Thoracic aorta (tissue), 2 donors: ENCODE results near the gene NHEJ1. TPM values are rescaled to one million over a fixed set of nuclear protein-coding genes. Genes with fewer than 3 reads are reported as not detected.

Experiments used
- ATAC-seq: fragments of 150-250 bp; one replicate; pipeline ENCODE4 v1.8.0; 2017; ENCODE audit warnings: low read depth; ENCODE audit not compliant: insufficient number of reproducible peaks, low FRiP score
- DNase-seq: peaks from one replicate; pipeline ENCODE4 v3.0.0-alpha.2; 2020; ENCODE audit warnings: low spot score
- H3K27ac ChIP-seq, 2 donors: fragments of 200-600 bp; sonication (generic); 1 replicate in 1 of 2; 2 replicates in 1 of 2; pipeline ENCODE4 v1.5.1; 2016; ENCODE audit warnings: mild to moderate bottlenecking in 2 of 2, moderate library complexity in 2 of 2
- H3K27me3 ChIP-seq: fragments of 200-600 bp; sonication (generic); replicated peaks from 2 replicates; pipeline ENCODE4 v1.6.0; 2016; ENCODE audit warnings: mild to moderate bottlenecking; ENCODE audit not compliant: insufficient read depth
- H3K36me3 ChIP-seq: fragments of 200-600 bp; sonication (generic); one replicate; pipeline ENCODE4 v1.5.1; 2016
- H3K4me1 ChIP-seq, 2 donors: fragments of 200-600 bp; sonication (generic); 1 replicate in 1 of 2; 2 replicates in 1 of 2; pipeline versions ENCODE4 v1.5.1 to v1.6.0; 2016; ENCODE audit warnings: low read depth in 2 of 2, mild to moderate bottlenecking in 1 of 2; ENCODE audit not compliant: control insufficient read depth in 1 of 2
- H3K4me3 ChIP-seq: fragments of 200-600 bp; sonication (generic); 2 replicates; pipeline ENCODE4 v1.5.1; 2016; ENCODE audit warnings: mild to moderate bottlenecking
- H3K9me3 ChIP-seq: fragments of 200-600 bp; sonication (generic); 2 replicates; pipeline ENCODE4 v1.5.1; 2016
- total RNA-seq, 2 donors: library from RNA; depleted of rRNA; stranded (reverse); fragments of >200 nt; gene quantifications; one replicate each; pipeline versions ENCODE4 v1.1.0 to v1.2.3, GENCODE V29; 2016
- TF ChIP-seq, protein P1 (sequence below): fragments of 200-600 bp; sonication (generic); IDR thresholded peaks from one replicate; pipeline ENCODE4 v1.5.1; 2019; ENCODE audit warnings: antibody characterized with exemption

The NHEJ1 gene
- total RNA-seq, 2 donors from 2014 or later, result 10.3 to 14.5 TPM

- H3K4me3 ChIP-seq, result no peak overlapping the region
- no peaks in the 10 kb centered on the region for H3K9me3 ChIP-seq
- H3K27ac ChIP-seq, result no peak overlapping the region
- ATAC-seq (no peak), DNase-seq (no peak)
- TF ChIP-seq, protein P1, sequence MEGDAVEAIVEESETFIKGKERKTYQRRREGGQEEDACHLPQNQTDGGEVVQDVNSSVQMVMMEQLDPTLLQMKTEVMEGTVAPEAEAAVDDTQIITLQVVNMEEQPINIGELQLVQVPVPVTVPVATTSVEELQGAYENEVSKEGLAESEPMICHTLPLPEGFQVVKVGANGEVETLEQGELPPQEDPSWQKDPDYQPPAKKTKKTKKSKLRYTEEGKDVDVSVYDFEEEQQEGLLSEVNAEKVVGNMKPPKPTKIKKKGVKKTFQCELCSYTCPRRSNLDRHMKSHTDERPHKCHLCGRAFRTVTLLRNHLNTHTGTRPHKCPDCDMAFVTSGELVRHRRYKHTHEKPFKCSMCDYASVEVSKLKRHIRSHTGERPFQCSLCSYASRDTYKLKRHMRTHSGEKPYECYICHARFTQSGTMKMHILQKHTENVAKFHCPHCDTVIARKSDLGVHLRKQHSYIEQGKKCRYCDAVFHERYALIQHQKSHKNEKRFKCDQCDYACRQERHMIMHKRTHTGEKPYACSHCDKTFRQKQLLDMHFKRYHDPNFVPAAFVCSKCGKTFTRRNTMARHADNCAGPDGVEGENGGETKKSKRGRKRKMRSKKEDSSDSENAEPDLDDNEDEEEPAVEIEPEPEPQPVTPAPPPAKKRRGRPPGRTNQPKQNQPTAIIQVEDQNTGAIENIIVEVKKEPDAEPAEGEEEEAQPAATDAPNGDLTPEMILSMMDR, result no peak
- H3K36me3 ChIP-seq, result peaks cover 25% of the 10 kb centered on the region
- no peaks in the 10 kb centered on the region for H3K27me3 ChIP-seq
- H3K4me1 ChIP-seq, result no peaks in the 10 kb centered on the region
These were observed 82.5 kb downstream of the NHEJ1 start for GRCh38 chr2:219078126-219078525.

- ATAC-seq (no peak), DNase-seq (no peak)
- H3K27me3 ChIP-seq, result no peaks in the 10 kb centered on the region
- peaks cover 25% of the 10 kb centered on the region for H3K36me3 ChIP-seq
- no peaks in the 10 kb centered on the region for H3K4me1 ChIP-seq
- H3K4me3 ChIP-seq, result no peak overlapping the region
- TF ChIP-seq, protein P1, result no peak
- no peaks in the 10 kb centered on the region for H3K9me3 ChIP-seq
- H3K27ac ChIP-seq, result no peak overlapping the region
These were observed 84.4 kb downstream of the NHEJ1 start for GRCh38 chr2:219076253-219076652.

- Histone ChIP-seq H3K4me1 (no peaks in the 10 kb centered on the region), H3K36me3 (peaks cover 25% of the 10 kb centered on the region), H3K9me3 (no peaks in the 10 kb centered on the region), H3K27me3 (no peaks in the 10 kb centered on the region), H3K27ac (no peak overlapping the region), H3K4me3 (no peak overlapping the region)
- TF ChIP-seq, protein P1, result peak; percentile 13
- no peak for ATAC-seq
- no peak for DNase-seq
These were observed 87.0 kb downstream of the NHEJ1 start for GRCh38 chr2:219073413-219074129.

DNA sequence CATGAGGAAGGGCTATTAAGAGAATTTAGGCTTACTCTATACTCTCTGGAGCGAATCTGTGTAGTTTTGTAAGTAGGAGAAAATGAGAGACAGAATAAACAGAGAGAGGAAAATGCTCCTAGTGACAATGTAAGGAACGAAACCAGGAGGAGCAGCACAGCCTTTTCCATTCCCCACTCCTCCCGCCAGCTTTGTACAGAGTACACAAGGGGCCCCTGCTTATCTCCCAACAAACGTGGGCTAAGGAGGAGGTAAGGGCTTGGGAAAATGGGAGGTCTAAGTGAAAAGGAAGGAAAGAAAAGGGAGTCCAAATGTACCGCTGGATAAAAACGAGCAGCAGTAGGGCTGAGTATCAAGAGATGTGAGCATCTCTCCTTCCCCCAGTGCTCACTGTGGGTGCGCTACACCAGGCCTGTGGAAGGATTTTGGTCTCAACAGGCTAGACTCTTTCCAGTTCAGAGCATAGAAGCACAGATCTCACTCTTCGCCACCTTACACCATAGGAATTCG lies 87.8 kb downstream of the NHEJ1 start:
- Histone ChIP-seq H3K4me1 (no peaks in the 10 kb centered on the region), H3K27me3 (no peaks in the 10 kb centered on the region), H3K36me3 (peaks cover 25% of the 10 kb centered on the region), H3K9me3 (no peaks in the 10 kb centered on the region), H3K4me3 (no peak overlapping the region), H3K27ac (no peak overlapping the region)
- TF ChIP-seq, protein P1, result no peak
- DNase-seq, result no peak
- no peak for ATAC-seq

DNA sequence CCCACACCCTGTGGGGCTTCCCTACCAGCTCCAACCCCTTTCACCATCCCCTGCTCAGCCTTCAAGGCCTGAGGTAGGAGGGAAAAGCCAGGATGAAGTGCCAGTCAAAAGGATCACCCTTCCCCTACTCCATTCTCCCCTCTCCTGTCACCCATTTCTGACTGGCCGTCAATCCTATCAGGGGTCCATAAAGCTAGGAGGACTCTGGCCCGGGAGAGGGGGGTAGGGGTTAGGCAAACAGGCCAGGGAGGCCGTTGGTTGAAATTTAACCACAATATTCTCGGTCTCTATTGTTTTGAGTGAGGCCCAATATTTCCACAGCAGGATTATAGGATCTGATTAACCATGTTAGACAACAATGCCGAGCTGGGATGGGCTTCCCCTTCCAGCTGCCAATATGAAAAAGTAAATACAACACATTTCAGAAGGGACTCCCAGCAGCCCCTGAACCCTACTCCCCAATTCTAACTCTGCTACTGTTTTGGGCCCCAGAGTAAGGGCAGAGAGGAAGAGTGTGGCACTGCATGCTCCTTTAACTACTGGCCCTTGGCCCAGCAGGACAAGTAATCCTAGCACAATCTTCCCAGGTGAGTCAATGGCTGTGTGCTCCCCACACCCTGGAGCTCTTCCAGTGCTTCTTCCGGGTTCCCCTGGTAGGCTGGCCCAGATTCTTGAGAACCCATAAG lies 89.3 kb downstream of the NHEJ1 start:
- DNase-seq (no peak), ATAC-seq (no peak)
- TF ChIP-seq, protein P1, result no peak
- Histone ChIP-seq H3K4me1 (no peaks in the 10 kb centered on the region), H3K36me3 (peaks cover 16% of the 10 kb centered on the region), H3K27ac (no peak overlapping the region), H3K4me3 (no peak overlapping the region), H3K27me3 (no peaks in the 10 kb centered on the region), H3K9me3 (no peaks in the 10 kb centered on the region)
